WTC11 (cell line): ENCODE data around the gene POC1A.

ENCODE experiments used
- ATF3 ChIP-seq: sonication (generic); formaldehyde crosslinking; conservative IDR thresholded peaks from 2 replicates; pipeline ENCODE4 v1.8.1; 2022; ENCODE audit warnings: mild to moderate bottlenecking, missing genetic modification reagents
- CREM ChIP-seq: sonication (generic); formaldehyde crosslinking; IDR thresholded peaks from 2 replicates; pipeline ENCODE4 v1.8.1; 2022; ENCODE audit warnings: mild to moderate bottlenecking, missing genetic modification reagents, moderate library complexity
- CTCF ChIP-seq: fragments of 200-600 bp; IDR thresholded peaks from 2 replicates; pipeline ENCODE4 v1.8.0; 2022; ENCODE audit warnings: antibody characterized with exemption
- ESRRA ChIP-seq: sonication (generic); formaldehyde crosslinking; IDR thresholded peaks from 2 replicates; pipeline ENCODE4 v1.8.1; 2022; ENCODE audit warnings: mild to moderate bottlenecking, missing genetic modification reagents, borderline replicate concordance
- ETV6 ChIP-seq: sonication (generic); formaldehyde crosslinking; IDR thresholded peaks from 2 replicates; pipeline ENCODE4 v1.8.1; 2022; ENCODE audit warnings: mild to moderate bottlenecking, missing genetic modification reagents
- JAZF1 ChIP-seq: fragments of 250-450 bp; sonication (Bioruptor Pico); IDR thresholded peaks from 2 replicates; pipeline ENCODE4 v1.9.0; 2021; ENCODE audit warnings: moderate library complexity, mild to moderate bottlenecking, inconsistent platforms
- MAX ChIP-seq: sonication (generic); formaldehyde crosslinking; IDR thresholded peaks from 2 replicates; pipeline ENCODE4 v1.8.0; 2022; ENCODE audit warnings: mild to moderate bottlenecking, missing genetic modification reagents
- SP1 ChIP-seq: sonication (generic); formaldehyde crosslinking; conservative IDR thresholded peaks from 2 replicates; pipeline ENCODE4 v1.8.1; 2022; ENCODE audit warnings: missing genetic modification reagents
- TCF7 ChIP-seq: sonication (generic); formaldehyde crosslinking; IDR thresholded peaks from 2 replicates; pipeline ENCODE4 v1.8.0; 2022; ENCODE audit warnings: mild to moderate bottlenecking, low read depth, missing genetic modification reagents, moderate library complexity
- TEAD4 ChIP-seq: sonication (generic); formaldehyde crosslinking; IDR thresholded peaks from 2 replicates; pipeline ENCODE4 v1.8.0; 2022; ENCODE audit warnings: mild to moderate bottlenecking, missing genetic modification reagents
- ZNF425 ChIP-seq: fragments of 250-450 bp; sonication (Bioruptor Pico); conservative IDR thresholded peaks from 2 replicates; pipeline ENCODE4 v1.9.0; 2021; ENCODE audit warnings: mild to moderate bottlenecking
- ZSCAN18 ChIP-seq: fragments of 250-450 bp; sonication (Bioruptor Pico); IDR thresholded peaks from 2 replicates; pipeline ENCODE4 v2.1.2; 2022; ENCODE audit warnings: mild to moderate bottlenecking, moderate library complexity

GRCh38 chr3:52047295-52047960 lies 106.8 kb downstream of the POC1A start:
- no peak for TF ChIP-seq CTCF
- no peak for TF ChIP-seq ATF3 (CRISPR knock-in tag)
- TF ChIP-seq JAZF1, result no peak
- TF ChIP-seq TEAD4, result no peak
- no peak for TF ChIP-seq ZNF425 (CRISPR knock-in tag)
- TF ChIP-seq MAX (CRISPR knock-in tag), result no peak
- TF ChIP-seq ZSCAN18 (CRISPR knock-in tag), result no peak
- TF ChIP-seq ETV6 (CRISPR knock-in tag), result no peak
- no peak for TF ChIP-seq TCF7 (CRISPR knock-in tag)
- TF ChIP-seq ESRRA (CRISPR knock-in tag), result no peak
- TF ChIP-seq CREM, result no peak
- no peak for TF ChIP-seq SP1 (CRISPR knock-in tag)
